ENCODE measurements around the gene SDK1. TPM values are rescaled to one million over a fixed set of nuclear protein-coding genes. Genes with fewer than 3 reads are reported as not detected.

The SDK1 gene
- total and polyA plus RNA-seq, 4 experiments from 2014 or later: 0.06 to 0.26 TPM; not detected in 2

DNA sequence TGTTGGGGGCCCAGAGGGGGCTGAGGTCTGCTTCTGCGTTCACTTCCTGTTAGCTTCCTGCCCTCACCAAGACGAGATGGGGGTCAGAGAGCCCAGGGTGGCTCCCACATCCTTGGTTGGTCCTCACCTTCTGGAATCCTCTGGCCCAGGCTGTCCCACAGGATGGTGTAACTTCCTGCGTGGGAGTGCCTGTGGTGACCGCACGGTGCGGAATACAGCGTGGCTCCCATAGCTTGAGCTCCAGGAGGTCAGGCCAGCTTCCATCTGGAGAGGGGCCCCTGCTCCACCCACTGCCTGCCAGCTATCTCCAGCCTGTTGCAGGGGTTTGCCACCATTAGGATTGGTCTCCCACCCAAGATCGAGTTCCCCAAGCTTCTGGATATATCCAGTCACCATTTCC lies 699.9 kb downstream of the SDK1 start:
- no peak overlapping the region for H3K27ac ChIP-seq (ENCODE audit: low read depth, low read length)
- CTCF ChIA-PET (ENCODE audit: partially characterized antibody): no interaction called here
- no peak for DNase-seq
- H3K4me1 Mint-ChIP-seq: no peaks in the 10 kb centered on the region
- intact Hi-C loops (cut with micrococcal nuclease): no loop called here
- H3K27ac Mint-ChIP-seq: no peak overlapping the region
- H3K9me3 ChIP-seq (ENCODE audit: control insufficient read depth in 1 of 2, low read length in 2 of 2): no peaks in the 10 kb centered on the region
- H3K36me3 Mint-ChIP-seq: no peaks in the 10 kb centered on the region
- H3K36me3 ChIP-seq (ENCODE audit: insufficient read depth, low read length): no peaks in the 10 kb centered on the region
- no peak overlapping the region for H3K4me3 ChIP-seq (ENCODE audit: low read length in 2 of 2)
- peaks cover 9 to 10% of the 10 kb centered on the region in 2 donors for H3K27me3 Mint-ChIP-seq
- H3K4me3 Mint-ChIP-seq: no peak overlapping the region
- H3K4me1 ChIP-seq (ENCODE audit: insufficient read depth, low read length): no peaks in the 10 kb centered on the region
- H3K27me3 ChIP-seq (ENCODE audit: insufficient read depth, low read length): no peaks in the 10 kb centered on the region
- no peaks in the 10 kb centered on the region for H3K9me3 Mint-ChIP-seq
- POLR2A ChIA-PET (ENCODE audit: partially characterized antibody): no interaction called here

DNA sequence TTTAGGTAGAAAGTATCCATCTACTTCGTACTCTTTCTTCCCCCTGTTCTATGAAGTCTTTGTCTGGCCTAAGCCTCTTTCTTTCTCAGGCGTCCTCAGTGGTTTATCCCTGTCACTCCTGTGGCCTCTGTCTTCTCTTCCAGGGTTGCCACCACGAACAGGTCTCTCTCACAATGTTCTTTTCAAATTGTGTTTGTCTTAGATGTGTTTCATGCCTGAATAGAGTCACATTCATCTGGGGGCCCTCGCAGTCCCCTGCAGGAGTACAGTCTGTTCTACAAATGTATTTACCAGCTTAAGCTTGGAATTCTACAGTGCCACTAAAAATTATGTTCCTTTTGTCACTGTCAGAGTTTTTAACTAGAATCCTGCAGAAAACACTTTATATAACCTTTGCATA lies 700.7 kb downstream of the SDK1 start:
- no peak overlapping the region for H3K4me3 Mint-ChIP-seq
- ChIA-PET CTCF (ENCODE audit: partially characterized antibody) (no interaction called here), POLR2A (ENCODE audit: partially characterized antibody) (no interaction called here)
- no peak overlapping the region for H3K27ac Mint-ChIP-seq
- no peak overlapping the region for H3K27ac ChIP-seq (ENCODE audit: low read depth, low read length)
- no peaks in the 10 kb centered on the region for H3K9me3 Mint-ChIP-seq
- DNase-seq: no peak
- peaks cover 9 to 10% of the 10 kb centered on the region in 2 donors for H3K27me3 Mint-ChIP-seq
- H3K36me3 ChIP-seq (ENCODE audit: insufficient read depth, low read length): no peaks in the 10 kb centered on the region
- H3K4me1 Mint-ChIP-seq: no peaks in the 10 kb centered on the region
- no peaks in the 10 kb centered on the region for H3K27me3 ChIP-seq (ENCODE audit: insufficient read depth, low read length)
- intact Hi-C loops (cut with micrococcal nuclease): no loop called here
- no peak overlapping the region for H3K4me3 ChIP-seq (ENCODE audit: low read length in 2 of 2)
- H3K4me1 ChIP-seq (ENCODE audit: insufficient read depth, low read length): no peaks in the 10 kb centered on the region
- H3K36me3 Mint-ChIP-seq: no peaks in the 10 kb centered on the region
- no peaks in the 10 kb centered on the region for H3K9me3 ChIP-seq (ENCODE audit: control insufficient read depth in 1 of 2, low read length in 2 of 2)

DNA sequence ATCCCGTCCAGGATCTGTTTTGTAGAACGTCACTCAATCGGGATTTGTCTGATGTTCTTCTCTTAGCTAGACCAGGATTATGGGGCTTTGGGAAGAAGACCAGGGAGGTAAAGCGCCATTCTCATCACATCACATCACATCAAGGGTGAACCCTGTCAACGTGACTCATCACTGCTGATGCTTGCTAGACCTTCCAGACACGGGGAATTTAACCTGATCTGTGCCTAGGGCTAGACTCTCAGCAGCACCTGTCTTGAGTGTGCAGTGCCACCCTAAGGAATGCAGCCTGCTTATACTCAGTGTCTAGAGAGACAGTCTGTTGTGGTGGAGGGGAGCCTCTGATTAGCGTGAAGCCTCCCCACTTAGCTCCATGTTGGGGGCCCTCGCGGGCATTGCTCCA lies 702.5 kb downstream of the SDK1 start:
- no peak for DNase-seq
- intact Hi-C loops (cut with micrococcal nuclease): no loop called here
- CTCF ChIA-PET (ENCODE audit: partially characterized antibody): interaction anchor here (0.6 kb wide), 1 partner anchor 99 kb away, joined by 4 read pairs; no protein-coding TSS in a partner anchor
- Mint-ChIP-seq H3K27ac (no peak overlapping the region), H3K9me3 (no peaks in the 10 kb centered on the region), H3K27me3 (peaks cover 12 to 17% of the 10 kb centered on the region in 2 donors), H3K4me1 (peaks cover 0 to 2% (median 0%) of the 10 kb centered on the region in 4 donors), H3K4me3 (no peak overlapping the region), H3K36me3 (no peaks in the 10 kb centered on the region)
- Histone ChIP-seq H3K27ac (ENCODE audit: low read depth, low read length) (no peak overlapping the region), H3K4me3 (ENCODE audit: low read length in 2 of 2) (no peak overlapping the region), H3K27me3 (ENCODE audit: insufficient read depth, low read length) (no peaks in the 10 kb centered on the region), H3K9me3 (ENCODE audit: control insufficient read depth in 1 of 2, low read length in 2 of 2) (no peaks in the 10 kb centered on the region), H3K36me3 (ENCODE audit: insufficient read depth, low read length) (no peaks in the 10 kb centered on the region), H3K4me1 (ENCODE audit: insufficient read depth, low read length) (no peaks in the 10 kb centered on the region)
- POLR2A ChIA-PET (ENCODE audit: partially characterized antibody): no interaction called here

DNA sequence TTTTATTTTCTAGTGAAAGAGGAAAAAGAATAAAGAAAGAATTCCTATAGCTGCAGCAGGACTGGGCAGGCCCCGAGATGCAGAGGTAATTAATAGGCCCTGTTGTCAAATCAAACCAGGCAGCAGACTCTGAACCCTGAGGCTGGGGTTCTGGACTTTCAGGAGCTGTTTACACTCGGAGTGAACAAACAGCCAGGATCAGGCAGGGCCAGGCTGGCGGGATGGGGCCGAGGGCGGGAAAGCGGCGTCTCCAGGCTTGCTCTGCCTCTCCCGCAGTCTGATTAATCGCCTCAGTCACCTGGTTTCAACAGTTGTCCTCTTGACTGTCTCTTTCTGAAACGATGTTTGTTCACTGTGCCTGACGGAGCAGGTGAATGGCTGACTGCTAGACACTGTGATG lies 705.6 kb downstream of the SDK1 start:
- Histone ChIP-seq H3K4me1 (ENCODE audit: insufficient read depth, low read length) (no peaks in the 10 kb centered on the region), H3K9me3 (ENCODE audit: control insufficient read depth in 1 of 2, low read length in 2 of 2) (no peaks in the 10 kb centered on the region), H3K36me3 (ENCODE audit: insufficient read depth, low read length) (no peaks in the 10 kb centered on the region), H3K27me3 (ENCODE audit: insufficient read depth, low read length) (no peaks in the 10 kb centered on the region), H3K27ac (ENCODE audit: low read depth, low read length) (no peak overlapping the region), H3K4me3 (ENCODE audit: low read length in 2 of 2) (no peak overlapping the region)
- DNase-seq: no peak
- intact Hi-C loops (cut with micrococcal nuclease): no loop called here
- H3K27me3 Mint-ChIP-seq: peaks cover 5 to 20% of the 10 kb centered on the region in 2 donors
- ChIA-PET POLR2A (ENCODE audit: partially characterized antibody) (no interaction called here), CTCF (ENCODE audit: partially characterized antibody) (no interaction called here)
- peaks cover 0 to 2% (median 0%) of the 10 kb centered on the region in 4 donors for H3K4me1 Mint-ChIP-seq
- H3K9me3 Mint-ChIP-seq: no peaks in the 10 kb centered on the region
- no peaks in the 10 kb centered on the region for H3K36me3 Mint-ChIP-seq
- H3K27ac Mint-ChIP-seq: no peak overlapping the region
- H3K4me3 Mint-ChIP-seq: no peak overlapping the region

DNA sequence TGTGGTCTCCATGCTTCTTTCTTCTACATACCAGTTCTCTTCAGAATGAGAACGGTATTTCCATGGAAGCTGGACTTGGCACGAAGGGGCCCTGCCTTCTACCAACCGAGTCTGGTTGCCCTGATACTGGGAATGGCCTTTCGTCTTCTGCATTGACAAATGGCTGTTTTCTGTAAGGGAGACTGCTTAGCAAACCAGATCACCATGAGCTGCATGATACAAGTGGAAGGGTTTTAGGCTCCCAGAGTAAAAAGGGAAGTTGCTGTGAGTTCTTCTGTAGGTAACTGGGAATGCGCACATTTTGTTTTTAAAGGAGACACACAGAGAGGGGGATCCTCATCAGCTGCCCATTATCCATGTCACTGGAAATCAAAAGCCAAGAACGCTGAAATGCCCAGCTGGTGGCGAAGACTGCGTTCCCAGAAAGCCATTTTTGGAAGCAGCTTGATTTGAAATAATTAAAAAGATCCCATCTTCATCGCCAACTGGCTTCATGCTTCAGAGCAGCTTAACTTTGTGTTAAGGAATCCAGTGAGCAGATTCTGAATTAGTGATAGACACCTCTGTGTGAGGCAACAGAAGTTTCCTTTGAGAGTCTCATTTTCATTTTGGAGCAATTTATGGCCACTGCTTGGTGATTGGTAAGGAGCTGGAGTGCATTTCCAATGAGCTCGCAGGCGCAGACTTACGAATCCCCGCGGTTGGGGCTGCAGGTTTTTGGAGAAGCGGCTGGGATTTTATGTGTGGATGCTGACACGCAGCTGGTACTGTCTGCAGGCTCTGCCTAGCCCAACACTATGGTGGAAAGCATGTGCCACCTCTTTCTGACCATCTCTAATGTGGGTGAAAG lies 708.4 kb downstream of the SDK1 start:
- CTCF ChIA-PET (ENCODE audit: partially characterized antibody): no interaction called here

DNA sequence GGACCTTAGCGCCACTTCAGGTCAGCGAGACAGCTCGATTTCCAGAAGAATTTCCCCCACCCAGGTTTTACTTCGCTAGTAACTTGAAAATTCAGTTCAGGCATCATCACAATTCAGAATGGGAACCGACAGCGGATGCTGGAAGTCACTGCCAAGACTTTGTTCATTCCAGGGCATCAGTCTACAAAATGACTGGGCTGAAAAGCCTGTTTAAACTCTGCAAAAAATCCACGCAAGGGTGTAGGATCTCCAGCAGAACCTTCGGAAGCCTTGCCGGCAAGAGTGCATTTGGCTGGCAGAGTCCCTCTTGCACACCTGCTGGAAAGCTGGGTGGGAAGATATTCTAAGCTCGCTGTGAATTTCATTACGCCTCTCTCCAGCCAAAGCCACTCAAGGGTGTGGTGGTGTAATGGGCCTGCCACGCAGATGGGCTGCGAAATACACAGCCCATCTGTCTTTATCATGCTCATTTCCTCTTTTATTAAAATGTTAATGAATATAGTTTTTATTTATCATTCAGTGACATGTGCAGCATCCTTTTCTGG lies 709.1 kb downstream of the SDK1 start:
- peaks cover 0 to 2% (median 0%) of the 10 kb centered on the region in 4 donors for H3K4me1 Mint-ChIP-seq
- Histone ChIP-seq H3K4me1 (ENCODE audit: insufficient read depth, low read length) (no peaks in the 10 kb centered on the region), H3K9me3 (ENCODE audit: control insufficient read depth in 1 of 2, low read length in 2 of 2) (no peaks in the 10 kb centered on the region), H3K27me3 (ENCODE audit: insufficient read depth, low read length) (no peaks in the 10 kb centered on the region), H3K27ac (ENCODE audit: low read depth, low read length) (no peak overlapping the region), H3K36me3 (ENCODE audit: insufficient read depth, low read length) (no peaks in the 10 kb centered on the region), H3K4me3 (ENCODE audit: low read length in 2 of 2) (no peak overlapping the region)
- no peak for DNase-seq
- intact Hi-C loops (cut with micrococcal nuclease): no loop called here
- H3K36me3 Mint-ChIP-seq: no peaks in the 10 kb centered on the region
- H3K27ac Mint-ChIP-seq: no peak overlapping the region
- H3K27me3 Mint-ChIP-seq: peaks cover 5 to 21% of the 10 kb centered on the region in 2 donors
- POLR2A ChIA-PET (ENCODE audit: partially characterized antibody): no interaction called here
- H3K9me3 Mint-ChIP-seq: no peaks in the 10 kb centered on the region
- CTCF ChIA-PET (ENCODE audit: partially characterized antibody): no interaction called here
- H3K4me3 Mint-ChIP-seq: no peak overlapping the region

More for the DNA sequence above, 708.4 kb downstream of the SDK1 start:
- POLR2A ChIA-PET (ENCODE audit: partially characterized antibody): no interaction called here
- H3K4me1 Mint-ChIP-seq: peaks cover 0 to 2% (median 0%) of the 10 kb centered on the region in 4 donors
- H3K4me3 Mint-ChIP-seq: no peak overlapping the region
- Histone ChIP-seq H3K9me3 (ENCODE audit: control insufficient read depth in 1 of 2, low read length in 2 of 2) (no peaks in the 10 kb centered on the region), H3K4me3 (ENCODE audit: low read length in 2 of 2) (no peak overlapping the region), H3K36me3 (ENCODE audit: insufficient read depth, low read length) (no peaks in the 10 kb centered on the region), H3K4me1 (ENCODE audit: insufficient read depth, low read length) (no peaks in the 10 kb centered on the region), H3K27me3 (ENCODE audit: insufficient read depth, low read length) (no peaks in the 10 kb centered on the region), H3K27ac (ENCODE audit: low read depth, low read length) (no peak overlapping the region)
- no peaks in the 10 kb centered on the region for H3K36me3 Mint-ChIP-seq
- intact Hi-C loops (cut with micrococcal nuclease): no loop called here
- no peak overlapping the region for H3K27ac Mint-ChIP-seq
- DNase-seq: no peak
- H3K9me3 Mint-ChIP-seq: no peaks in the 10 kb centered on the region
- peaks cover 5 to 21% of the 10 kb centered on the region in 2 donors for H3K27me3 Mint-ChIP-seq

DNA sequence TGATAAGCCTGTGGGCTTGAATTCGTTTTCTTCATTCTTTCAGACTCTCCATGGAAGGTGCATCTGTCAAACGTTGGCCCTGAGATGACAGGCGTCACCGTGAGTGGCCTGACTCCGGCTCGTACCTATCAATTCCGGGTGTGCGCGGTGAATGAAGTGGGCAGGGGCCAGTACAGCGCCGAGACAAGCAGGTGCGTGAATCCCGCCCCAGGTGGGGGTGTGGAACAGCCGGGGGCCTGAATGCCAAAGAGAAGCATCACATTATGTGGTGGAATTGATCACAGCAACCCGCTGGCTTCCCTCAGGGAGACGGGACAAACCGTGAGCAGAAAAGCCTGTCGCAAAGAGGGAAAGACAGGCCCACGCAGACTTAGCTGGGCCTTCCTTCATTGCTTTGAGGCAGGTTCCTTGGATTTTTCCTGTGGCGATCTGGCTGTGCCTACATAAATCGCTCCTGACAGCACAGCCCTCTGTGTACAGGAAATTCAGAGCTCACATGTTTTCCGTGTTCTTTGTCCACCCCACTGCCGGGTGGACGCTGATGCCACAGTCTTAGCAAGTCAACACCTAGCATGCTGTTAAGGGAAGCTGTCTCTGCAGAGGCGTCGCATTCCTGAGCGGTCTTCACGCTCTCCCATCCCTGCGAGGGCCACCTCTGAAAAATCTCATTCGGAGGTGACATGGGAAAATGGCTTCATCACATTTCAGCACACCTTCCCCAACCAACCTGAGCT lies 710.0 kb downstream of the SDK1 start:
- Mint-ChIP-seq H3K4me3 (no peak overlapping the region), H3K36me3 (no peaks in the 10 kb centered on the region), H3K4me1 (peaks cover 0 to 2% (median 0%) of the 10 kb centered on the region in 4 donors), H3K27me3 (peaks cover 5 to 18% of the 10 kb centered on the region in 2 donors), H3K9me3 (no peaks in the 10 kb centered on the region), H3K27ac (no peak overlapping the region)
- H3K27me3 ChIP-seq (ENCODE audit: insufficient read depth, low read length): no peaks in the 10 kb centered on the region
- intact Hi-C loops (cut with micrococcal nuclease): no loop called here
- H3K27ac ChIP-seq (ENCODE audit: low read depth, low read length): no peak overlapping the region
- no peak overlapping the region for H3K4me3 ChIP-seq (ENCODE audit: low read length in 2 of 2)
- CTCF ChIA-PET (ENCODE audit: partially characterized antibody): no interaction called here
- no peaks in the 10 kb centered on the region for H3K9me3 ChIP-seq (ENCODE audit: control insufficient read depth in 1 of 2, low read length in 2 of 2)
- no peak for DNase-seq
- POLR2A ChIA-PET (ENCODE audit: partially characterized antibody): no interaction called here
- H3K36me3 ChIP-seq (ENCODE audit: insufficient read depth, low read length): no peaks in the 10 kb centered on the region
- no peaks in the 10 kb centered on the region for H3K4me1 ChIP-seq (ENCODE audit: insufficient read depth, low read length)

Data from CD4-positive, alpha-beta memory T cell (primary cell).